ENCODE measurements around the gene NOVA1.

Gene NOVA1

GRCh38 chr14:26593357-26593756 is 4.5 kb downstream of the NOVA1 start:
- DNase-seq (ENCODE audit: low spot score), result no peak

GRCh38 chr14:26589925-26590324 is 7.9 kb downstream of the NOVA1 start:
- no peak for DNase-seq (ENCODE audit: low spot score)

GRCh38 chr14:26577711-26578110 is 20.1 kb downstream of the NOVA1 start:
- DNase-seq (ENCODE audit: low spot score), result no peak

- no peak for DNase-seq (ENCODE audit: low spot score)
Observed at GRCh38 chr14:26554069-26554772, 43.6 kb downstream of the NOVA1 start.

GRCh38 chr14:26549571-26549970 is 48.3 kb downstream of the NOVA1 start:
- DNase-seq (ENCODE audit: low spot score), result no peak

- DNase-seq (ENCODE audit: low spot score), result no peak
Observed at GRCh38 chr14:26548406-26548805, 49.4 kb downstream of the NOVA1 start.

GRCh38 chr14:26538176-26538575 is 59.7 kb downstream of the NOVA1 start:
- DNase-seq (ENCODE audit: low spot score), result no peak

GRCh38 chr14:26531894-26532293 is 65.9 kb downstream of the NOVA1 start:
- DNase-seq (ENCODE audit: low spot score), result no peak

GRCh38 chr14:26528415-26529182 is 69.2 kb downstream of the NOVA1 start:
- DNase-seq (ENCODE audit: low spot score), result no peak

GRCh38 chr14:26527095-26527494 is 70.7 kb downstream of the NOVA1 start:
- no peak for DNase-seq (ENCODE audit: low spot score)

- no peak for DNase-seq (ENCODE audit: low spot score)
Observed at GRCh38 chr14:26526137-26526536, 71.7 kb downstream of the NOVA1 start.

GRCh38 chr14:26525085-26525484 is 72.7 kb downstream of the NOVA1 start:
- no peak for DNase-seq (ENCODE audit: low spot score)

GRCh38 chr14:26522967-26523366 is 74.9 kb downstream of the NOVA1 start:
- DNase-seq (ENCODE audit: low spot score), result no peak

GRCh38 chr14:26517771-26518170 is 80.1 kb downstream of the NOVA1 start:
- no peak for DNase-seq (ENCODE audit: low spot score)

GRCh38 chr14:26500028-26500427 is 97.8 kb downstream of the NOVA1 start:
- no peak for DNase-seq (ENCODE audit: low spot score)

- DNase-seq (ENCODE audit: low spot score), result no peak
Observed at GRCh38 chr14:26499546-26499945, 98.3 kb downstream of the NOVA1 start.

GRCh38 chr14:26486922-26487321 is 110.9 kb downstream of the NOVA1 start:
- no peak for DNase-seq (ENCODE audit: low spot score)

GRCh38 chr14:26484562-26484961 is 113.3 kb downstream of the NOVA1 start:
- no peak for DNase-seq (ENCODE audit: low spot score)

- no peak for DNase-seq (ENCODE audit: low spot score)
Observed at GRCh38 chr14:26478967-26479366, 118.9 kb downstream of the NOVA1 start.

GRCh38 chr14:26466862-26467261 is 131.0 kb downstream of the NOVA1 start:
- no peak for DNase-seq (ENCODE audit: low spot score)

GRCh38 chr14:26463136-26463535 is 134.7 kb downstream of the NOVA1 start:
- no peak for DNase-seq (ENCODE audit: low spot score)

- no peak for DNase-seq (ENCODE audit: low spot score)
Observed at GRCh38 chr14:26454105-26454504, 143.7 kb downstream of the NOVA1 start.

GRCh38 chr14:26448181-26448855 is 149.5 kb downstream of the NOVA1 start:
- DNase-seq (ENCODE audit: low spot score), result no peak

Data from NAMALWA (cell line).